ENCODE measurements around the gene AHCYL1.

Gene AHCYL1

DNA sequence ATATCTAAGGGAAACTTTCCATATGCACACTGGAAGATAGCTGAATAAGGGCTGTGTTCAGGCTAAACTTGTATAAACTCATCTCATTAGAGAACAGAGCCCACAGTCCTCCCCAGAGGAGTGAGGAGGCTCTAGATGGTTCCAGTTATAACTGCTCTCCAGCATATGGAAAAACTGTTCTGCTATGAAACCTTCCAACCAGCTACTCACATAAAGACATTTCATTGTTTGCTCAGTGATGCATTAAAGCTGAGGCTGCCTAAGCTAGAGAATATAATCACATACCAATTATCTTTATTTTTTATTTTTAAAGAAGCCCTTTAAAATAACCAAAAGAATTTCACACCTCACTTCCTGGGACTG is 13.3 kb downstream of the AHCYL1 start:
- Histone ChIP-seq H3K4me3 (no peak overlapping the region), H3K4me2 (0 out of 22 replicates have a peak overlapping the region, but pooled peaks of 2 of the 11 experiments have one; percentile 0 to 3), H3K9me3 (replicated peaks in 1 of 11) (no peaks in the 10 kb centered on the region), H3K27me3 (no peaks in the 10 kb centered on the region), H4K20me1 (peaks cover 48 to 99% (median 76%) of the 10 kb centered on the region in 11 experiments; a peak in 20 of 22 replicates), H3K9ac (no peak overlapping the region), H3K36me3 (peaks cover 22 to 95% (median 50%) of the 10 kb centered on the region in 11 experiments; a peak in 21 of 22 replicates), H3K27ac (no peak overlapping the region), H3K4me1 (peaks cover 9 to 40% (median 30%) of the 10 kb centered on the region in 10 experiments)
- no peak for TF ChIP-seq Cebpa-rat (IDR thresholded peaks at IDR 0.05)

DNA sequence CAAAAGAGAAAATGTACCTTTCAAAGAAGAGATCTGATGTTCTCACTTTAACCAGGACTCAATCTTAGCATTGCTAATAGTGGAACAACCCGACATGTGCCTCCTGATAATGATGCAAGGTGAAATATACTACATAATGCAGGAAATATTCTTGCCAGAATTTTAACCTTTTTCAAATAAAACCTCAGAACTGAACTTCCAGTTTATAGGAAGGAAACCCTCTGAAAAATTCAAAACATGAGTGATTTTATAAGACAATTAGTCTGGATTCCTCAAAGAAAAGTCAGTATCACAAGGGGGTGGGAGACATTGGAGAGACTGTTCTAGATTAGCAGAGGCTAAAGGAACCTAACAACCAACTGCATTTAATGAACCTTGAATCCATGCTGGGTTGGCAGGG is 18.1 kb downstream of the AHCYL1 start:
- H3K4me3 ChIP-seq = no peak overlapping the region
- H4K20me1 ChIP-seq = peaks cover 21 to 99% (median 65%) of the 10 kb centered on the region in 11 experiments; a peak in 19 of 22 replicates
- no peak overlapping the region for H3K9ac ChIP-seq
- H3K4me1 ChIP-seq = peaks cover 41 to 68% (median 50%) of the 10 kb centered on the region in 10 experiments
- peaks cover 2 to 82% (median 26%) of the 10 kb centered on the region in 11 experiments; a peak in 11 of 22 replicates for H3K36me3 ChIP-seq
- H3K27ac ChIP-seq = peak overlapping the region in 5 of 11 experiments; percentile 71 to 82 (median 77); a peak in 5 of 22 replicates
- no peaks in the 10 kb centered on the region for H3K27me3 ChIP-seq
- no peaks in the 10 kb centered on the region for H3K9me3 ChIP-seq (replicated peaks in 1 of 11)
- TF ChIP-seq Cebpa-rat (IDR thresholded peaks at IDR 0.05) = no peak
- peak overlapping the region in 10 of 11 experiments; percentile 6 to 76 (median 60); a peak in 13 of 22 replicates for H3K4me2 ChIP-seq

DNA sequence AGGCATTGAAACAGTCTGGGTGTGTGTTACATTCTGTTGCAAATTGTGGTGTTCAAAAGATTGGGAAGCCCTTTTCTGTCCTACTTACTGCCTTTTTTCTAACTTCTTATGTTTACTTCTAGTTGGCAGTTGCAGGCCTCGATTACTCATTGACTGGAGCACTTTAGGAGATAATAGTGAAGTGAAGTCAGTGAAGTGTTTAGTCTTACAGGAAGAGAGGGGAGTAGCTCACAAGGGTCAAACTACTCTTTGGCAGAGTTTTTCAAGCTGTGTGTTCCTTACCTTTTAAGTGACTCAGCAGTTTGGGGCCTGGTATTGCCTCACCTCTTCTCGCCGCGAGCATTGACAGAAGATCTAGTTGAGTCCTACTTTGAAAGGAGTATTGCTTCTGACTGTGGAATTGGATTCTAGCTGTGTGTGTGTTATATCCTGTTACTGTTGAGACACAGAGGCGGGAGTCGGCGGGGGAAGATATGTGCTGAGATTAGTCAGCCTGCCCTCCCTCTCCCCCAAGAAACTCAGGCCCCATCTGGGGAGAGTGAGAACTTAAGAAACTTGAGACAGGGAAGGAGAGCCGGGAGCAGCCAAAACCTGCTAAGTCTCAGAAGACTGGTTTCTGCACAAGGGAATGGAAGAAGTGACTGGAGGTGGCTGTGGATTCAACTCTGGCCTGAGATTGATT is 19.3 kb downstream of the AHCYL1 start:
- Histone ChIP-seq H3K4me2 (peak overlapping the region; percentile 55 to 79 (median 68)), H3K9me3 (replicated peaks in 1 of 11) (no peaks in the 10 kb centered on the region), H3K27ac (peak overlapping the region; percentile 42 to 82 (median 71); a peak in 21 of 22 replicates), H4K20me1 (peaks cover 12 to 99% (median 58%) of the 10 kb centered on the region in 11 experiments; a peak in 19 of 22 replicates), H3K36me3 (peaks cover 8 to 82% (median 35%) of the 10 kb centered on the region in 11 experiments), H3K4me3 (peak overlapping the region in 1 of 10 experiments; percentile 11; a peak in 1 of 20 replicates), H3K9ac (peak overlapping the region; percentile 2 to 71 (median 50); a peak in 18 of 22 replicates), H3K27me3 (no peaks in the 10 kb centered on the region), H3K4me1 (peaks cover 34 to 62% (median 43%) of the 10 kb centered on the region in 10 experiments)
- peak in 5 of 11 experiments; percentile 20 to 67 (median 37); a peak in 6 of 22 replicates for TF ChIP-seq Cebpa-rat (IDR thresholded peaks at IDR 0.05)

DNA sequence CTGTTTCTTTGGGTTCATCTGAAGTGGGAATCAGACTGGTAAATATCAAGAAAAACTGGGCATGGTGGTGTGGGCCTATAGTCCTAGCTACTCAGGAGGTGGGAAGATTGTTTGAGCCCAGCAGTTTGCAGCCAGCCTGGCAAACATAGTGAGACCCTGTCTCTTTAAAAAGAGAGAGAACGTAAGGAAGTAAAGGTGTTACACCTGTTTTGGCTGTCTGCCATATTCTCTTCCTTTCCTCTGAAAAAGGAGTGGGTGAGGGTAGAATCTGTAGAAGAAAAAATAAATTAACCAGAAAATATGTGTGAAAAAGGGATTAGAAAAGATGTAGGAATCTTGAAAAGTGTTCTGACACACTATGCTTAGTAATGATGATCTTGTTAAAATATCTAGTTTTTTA is 20.0 kb downstream of the AHCYL1 start:
- Histone ChIP-seq H3K9ac (peak overlapping the region in 9 of 11 experiments; percentile 2 to 71 (median 56); a peak in 9 of 22 replicates), H4K20me1 (peaks cover 11 to 96% (median 52%) of the 10 kb centered on the region in 11 experiments; a peak in 19 of 22 replicates), H3K27ac (peak overlapping the region in 10 of 11 experiments; percentile 45 to 82 (median 72); a peak in 21 of 22 replicates), H3K36me3 (peaks cover 15 to 83% (median 42%) of the 10 kb centered on the region in 11 experiments), H3K4me1 (peaks cover 33 to 64% (median 40%) of the 10 kb centered on the region in 10 experiments), H3K27me3 (no peaks in the 10 kb centered on the region), H3K4me2 (peak overlapping the region in 10 of 11 experiments; percentile 55 to 79 (median 70); a peak in 19 of 22 replicates), H3K4me3 (peak overlapping the region in 1 of 10 experiments; percentile 11; a peak in 1 of 20 replicates), H3K9me3 (replicated peaks in 1 of 11) (no peaks in the 10 kb centered on the region)
- TF ChIP-seq Cebpa-rat (IDR thresholded peaks at IDR 0.05) = no peak

DNA sequence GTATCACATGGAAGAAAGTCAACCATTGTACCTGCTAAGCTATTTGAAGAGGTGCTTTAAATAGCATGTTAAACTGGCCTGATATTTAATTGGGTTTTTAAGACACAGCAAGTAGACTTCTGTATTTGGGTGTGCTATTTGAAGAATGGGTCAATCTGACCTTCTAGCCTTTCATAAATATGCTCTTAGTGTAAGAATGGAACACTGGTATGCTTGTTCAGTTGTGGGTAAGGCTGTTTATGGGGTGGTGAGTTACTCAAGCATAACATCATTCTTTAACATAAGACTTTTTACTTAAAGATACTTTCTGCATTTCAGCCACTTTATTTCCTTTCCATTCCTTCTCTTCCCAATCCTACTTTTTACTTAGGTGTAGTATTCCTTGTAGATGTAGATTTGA is 21.4 kb downstream of the AHCYL1 start:
- peaks cover 29 to 83% (median 44%) of the 10 kb centered on the region in 11 experiments for H3K36me3 ChIP-seq
- H3K27me3 ChIP-seq = no peaks in the 10 kb centered on the region
- no peak for TF ChIP-seq Cebpa-rat (IDR thresholded peaks at IDR 0.05)
- H3K4me3 ChIP-seq = no peak overlapping the region
- peak overlapping the region in 5 of 11 experiments; percentile 4 to 76 (median 9); a peak in 7 of 22 replicates for H3K4me2 ChIP-seq
- H3K27ac ChIP-seq = no peak overlapping the region
- H4K20me1 ChIP-seq = peaks cover 11 to 91% (median 50%) of the 10 kb centered on the region in 11 experiments; a peak in 19 of 22 replicates
- H3K9me3 ChIP-seq (replicated peaks in 1 of 11) = no peaks in the 10 kb centered on the region
- no peak overlapping the region for H3K9ac ChIP-seq
- H3K4me1 ChIP-seq = peaks cover 42 to 76% (median 48%) of the 10 kb centered on the region in 10 experiments

DNA sequence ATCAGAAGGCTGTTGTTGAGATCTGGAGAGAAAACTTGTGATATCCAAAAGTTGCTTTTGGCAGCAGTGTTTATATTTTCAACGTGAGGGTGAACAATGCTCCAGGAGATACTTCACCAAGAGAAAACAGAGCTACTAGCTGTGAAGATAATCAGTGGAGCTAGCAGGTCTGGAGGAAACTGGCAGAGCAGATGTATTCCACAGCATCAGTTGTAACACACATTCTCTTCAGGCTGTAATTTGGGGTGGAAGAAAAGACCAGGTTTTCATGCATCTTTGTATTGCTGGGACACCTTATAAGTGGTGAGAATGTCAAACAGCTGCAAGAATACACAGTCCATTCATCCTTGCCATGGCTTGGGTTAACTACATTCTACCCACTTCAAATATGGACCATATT is 22.0 kb downstream of the AHCYL1 start:
- Histone ChIP-seq H3K9ac (no peak overlapping the region), H3K36me3 (peaks cover 33 to 83% (median 49%) of the 10 kb centered on the region in 11 experiments), H3K27me3 (no peaks in the 10 kb centered on the region), H3K27ac (0 out of 22 replicates have a peak overlapping the region, but pooled peaks of 1 of the 11 experiments have one; percentile 3), H3K9me3 (replicated peaks in 1 of 11) (no peaks in the 10 kb centered on the region), H3K4me2 (no peak overlapping the region), H4K20me1 (peaks cover 11 to 89% (median 55%) of the 10 kb centered on the region in 11 experiments; a peak in 19 of 22 replicates), H3K4me3 (no peak overlapping the region), H3K4me1 (peaks cover 47 to 78% (median 53%) of the 10 kb centered on the region in 10 experiments)
- no peak for TF ChIP-seq Cebpa-rat (IDR thresholded peaks at IDR 0.05)

DNA sequence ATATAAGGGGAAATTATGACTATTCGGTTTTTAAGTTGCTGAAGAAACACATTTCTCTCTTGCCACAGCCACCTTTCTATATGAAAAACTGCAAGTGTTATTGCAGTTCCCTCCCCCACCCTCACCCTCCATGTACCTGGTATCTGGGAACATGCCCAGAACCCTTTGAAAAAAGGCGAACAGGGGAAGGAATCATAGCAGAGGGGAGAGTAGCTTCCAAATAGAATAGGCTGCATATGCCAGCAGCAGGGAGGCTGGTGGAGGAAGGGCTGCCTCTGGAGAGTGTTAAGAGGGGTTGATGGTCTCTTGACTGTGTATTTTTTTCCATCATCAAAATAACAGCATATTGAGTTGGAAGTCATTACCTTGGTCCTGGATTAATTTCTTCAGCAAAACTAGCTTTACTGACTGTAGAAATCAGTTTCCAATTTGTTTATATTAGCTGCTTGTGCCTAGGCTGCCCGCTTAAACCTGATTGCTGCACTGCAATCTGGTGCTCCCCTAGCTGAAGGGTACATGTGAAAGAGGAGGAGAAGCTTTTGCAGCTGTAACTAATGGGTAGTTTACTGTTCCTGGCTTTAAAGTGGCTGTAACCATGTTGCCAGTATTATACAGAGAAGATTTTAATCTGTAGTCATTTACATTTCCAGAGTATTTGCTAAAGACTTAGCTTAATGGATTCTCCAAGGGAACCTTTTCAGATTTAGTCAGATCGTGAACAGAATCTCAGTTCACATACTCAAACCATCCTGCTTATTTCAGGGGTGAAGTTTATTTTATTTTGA is 22.7 kb downstream of the AHCYL1 start:
- Histone ChIP-seq H3K36me3 (peaks cover 33 to 80% (median 48%) of the 10 kb centered on the region in 11 experiments), H3K4me1 (peaks cover 53 to 80% (median 56%) of the 10 kb centered on the region in 10 experiments), H3K4me2 (no peak overlapping the region), H3K9ac (no peak overlapping the region), H3K27me3 (no peaks in the 10 kb centered on the region), H3K9me3 (replicated peaks in 1 of 11) (no peaks in the 10 kb centered on the region), H4K20me1 (peaks cover 12 to 87% (median 53%) of the 10 kb centered on the region in 11 experiments; a peak in 20 of 22 replicates), H3K4me3 (no peak overlapping the region), H3K27ac (no peak overlapping the region)
- TF ChIP-seq Cebpa-rat (IDR thresholded peaks at IDR 0.05) = no peak

DNA sequence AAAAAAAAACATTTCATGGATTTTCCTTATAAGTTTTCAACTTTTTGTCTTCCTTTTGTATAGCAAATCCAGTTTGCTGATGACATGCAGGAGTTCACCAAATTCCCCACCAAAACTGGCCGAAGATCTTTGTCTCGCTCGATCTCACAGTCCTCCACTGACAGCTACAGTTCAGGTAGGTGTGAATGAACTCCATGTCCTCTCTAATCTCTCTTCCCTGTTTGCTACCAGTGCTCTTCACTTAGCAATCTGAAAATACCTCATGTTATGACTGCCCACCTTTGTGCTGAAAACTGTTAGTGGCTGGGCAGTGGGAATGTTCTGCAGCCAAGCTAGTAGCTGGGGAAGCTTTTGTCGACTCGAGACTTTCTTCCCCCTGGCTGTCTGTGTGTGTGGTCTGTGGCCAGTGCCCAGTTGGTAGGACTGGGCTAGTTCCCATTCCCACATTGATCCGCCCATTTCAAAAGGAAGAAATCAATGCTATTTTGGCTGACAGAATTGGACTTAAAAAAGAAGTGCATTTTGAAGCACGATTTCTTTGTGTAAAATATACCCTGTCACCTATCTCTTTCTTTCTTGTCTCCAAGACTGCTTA is 24.5 kb downstream of the AHCYL1 start:
- Histone ChIP-seq H3K4me2 (peak overlapping the region in 2 of 11 experiments; percentile 31 to 43; a peak in 3 of 22 replicates), H3K36me3 (peaks cover 49 to 93% (median 66%) of the 10 kb centered on the region in 11 experiments), H4K20me1 (peaks cover 14 to 77% (median 42%) of the 10 kb centered on the region in 11 experiments; a peak in 20 of 22 replicates)

More for the DNA sequence above, 24.5 kb downstream of the AHCYL1 start:
- Histone ChIP-seq H3K27me3 (no peaks in the 10 kb centered on the region), H3K9ac (0 out of 22 replicates have a peak overlapping the region, but pooled peaks of 1 of the 11 experiments have one; percentile 18), H3K4me3 (no peak overlapping the region), H3K9me3 (replicated peaks in 1 of 11) (no peaks in the 10 kb centered on the region), H3K4me1 (peaks cover 44 to 72% (median 46%) of the 10 kb centered on the region in 10 experiments), H3K27ac (no peak overlapping the region)
- no peak for TF ChIP-seq Cebpa-rat (IDR thresholded peaks at IDR 0.05)

Measured in BLaER1 treated with 17β-estradiol and CSF1 and Interleukin-3, amounts not matched to agents 10 nM and 100 nM (cell line).